Measurements from ENCODE around the gene MEF2D.

MEF2D gene

DNA sequence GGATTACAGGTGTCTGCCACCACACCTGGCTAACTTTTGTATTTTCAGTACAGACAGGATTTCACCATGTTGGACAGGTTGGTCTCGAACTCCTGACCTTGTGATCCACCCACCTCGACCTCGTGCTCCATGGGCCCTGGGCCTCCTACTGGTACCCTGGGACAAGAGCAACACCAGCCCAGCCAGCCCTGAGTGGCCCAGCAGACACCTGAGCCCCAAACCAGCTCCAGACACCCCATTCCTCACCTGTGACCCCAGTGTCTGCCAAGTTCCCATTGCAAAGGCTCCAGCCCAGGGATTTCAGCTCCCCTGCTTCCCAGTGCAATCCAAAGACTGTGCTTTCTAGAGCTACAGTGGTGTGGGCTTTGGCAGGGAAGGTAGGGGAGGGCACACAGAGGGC, 14.6 kb downstream of the MEF2D start:
- no peak for DNase-seq

DNA sequence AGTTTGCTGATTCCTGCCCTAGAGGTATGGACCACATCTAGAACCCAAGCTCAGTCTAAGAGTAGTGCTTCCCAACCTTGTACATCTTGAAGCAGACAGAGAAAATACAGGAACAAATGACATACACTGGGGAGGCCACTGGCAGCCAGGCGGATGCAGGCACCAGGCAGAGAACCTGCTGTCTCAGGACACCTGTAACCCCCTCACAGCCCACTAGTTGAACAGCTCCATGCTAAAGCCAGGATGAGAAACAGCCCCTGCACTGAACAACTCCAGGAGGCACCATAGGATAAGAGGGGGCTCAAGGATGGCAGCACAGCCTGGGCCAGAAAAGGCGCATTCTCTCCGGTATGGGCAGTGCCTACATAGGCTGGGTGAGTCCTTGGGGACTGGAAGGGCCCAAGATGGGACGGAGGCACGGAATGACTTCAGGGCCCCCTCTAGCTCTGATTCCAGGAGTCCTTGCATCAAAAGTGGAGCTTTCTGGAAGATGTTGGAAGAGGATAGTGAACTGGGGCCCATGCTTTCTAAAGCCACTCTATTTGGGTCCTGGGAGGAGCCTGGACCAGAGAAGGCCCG, 16.0 kb downstream of the MEF2D start:
- DNase-seq = no peak

DNA sequence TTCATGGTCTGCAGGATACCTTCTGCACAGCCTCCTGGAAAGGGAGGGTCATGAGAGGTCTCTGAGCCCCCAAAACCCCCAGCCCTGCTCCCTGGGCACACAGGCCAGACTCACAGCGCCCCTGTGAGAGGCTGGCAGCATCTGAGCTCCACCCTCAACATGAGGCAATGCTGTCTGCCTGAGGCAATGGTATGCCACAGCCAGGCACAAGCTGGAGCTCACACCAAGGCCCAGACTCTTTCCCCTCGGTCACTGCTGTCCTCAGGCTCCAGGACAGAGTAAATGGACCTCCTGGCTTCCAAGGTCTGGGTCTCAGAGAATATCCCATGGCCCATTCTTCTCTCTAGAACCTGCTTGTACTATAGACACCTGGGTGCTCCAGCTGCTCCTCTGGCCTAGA, 17.2 kb downstream of the MEF2D start:
- DNase-seq = no peak

DNA sequence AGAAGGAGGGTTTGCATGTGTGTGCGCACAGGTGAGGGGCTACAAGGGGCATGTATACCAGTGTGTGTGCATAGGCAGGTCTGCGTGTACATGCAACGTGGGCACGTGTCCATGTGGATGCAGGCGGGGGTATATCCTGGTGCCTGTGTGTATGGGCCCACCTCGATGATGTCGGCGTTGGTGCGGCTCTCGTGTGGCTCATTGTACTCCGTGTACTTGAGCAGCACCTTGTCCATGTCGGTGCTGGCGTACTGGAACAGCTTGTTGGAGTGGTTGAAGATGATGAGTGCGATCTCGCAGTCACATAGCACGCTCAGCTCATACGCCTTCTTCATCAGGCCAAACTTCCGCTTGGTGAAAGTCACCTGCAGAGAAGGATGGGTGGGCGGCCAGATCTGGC, 18.3 kb downstream of the MEF2D start:
- DNase-seq = no peak

DNA sequence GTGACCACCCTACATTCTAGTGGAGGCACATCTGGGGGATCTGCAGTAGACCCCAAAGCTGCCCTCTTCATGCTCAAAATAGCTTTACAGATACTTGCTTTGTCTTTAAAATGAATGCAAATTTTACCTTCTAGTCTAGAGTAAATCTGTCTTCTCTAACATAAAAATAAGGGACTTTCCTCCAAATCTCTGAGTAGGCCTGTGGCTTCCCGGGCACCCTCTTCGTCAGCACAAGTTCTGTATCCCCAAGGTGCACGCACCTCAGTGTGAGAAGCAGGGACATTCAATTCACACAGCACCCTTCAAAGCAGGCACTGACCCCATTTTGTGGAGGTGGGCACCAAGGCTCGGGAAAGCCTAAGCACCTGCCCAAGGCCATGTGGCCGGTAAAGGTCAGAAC, 19.0 kb downstream of the MEF2D start:
- no peak for DNase-seq

DNA sequence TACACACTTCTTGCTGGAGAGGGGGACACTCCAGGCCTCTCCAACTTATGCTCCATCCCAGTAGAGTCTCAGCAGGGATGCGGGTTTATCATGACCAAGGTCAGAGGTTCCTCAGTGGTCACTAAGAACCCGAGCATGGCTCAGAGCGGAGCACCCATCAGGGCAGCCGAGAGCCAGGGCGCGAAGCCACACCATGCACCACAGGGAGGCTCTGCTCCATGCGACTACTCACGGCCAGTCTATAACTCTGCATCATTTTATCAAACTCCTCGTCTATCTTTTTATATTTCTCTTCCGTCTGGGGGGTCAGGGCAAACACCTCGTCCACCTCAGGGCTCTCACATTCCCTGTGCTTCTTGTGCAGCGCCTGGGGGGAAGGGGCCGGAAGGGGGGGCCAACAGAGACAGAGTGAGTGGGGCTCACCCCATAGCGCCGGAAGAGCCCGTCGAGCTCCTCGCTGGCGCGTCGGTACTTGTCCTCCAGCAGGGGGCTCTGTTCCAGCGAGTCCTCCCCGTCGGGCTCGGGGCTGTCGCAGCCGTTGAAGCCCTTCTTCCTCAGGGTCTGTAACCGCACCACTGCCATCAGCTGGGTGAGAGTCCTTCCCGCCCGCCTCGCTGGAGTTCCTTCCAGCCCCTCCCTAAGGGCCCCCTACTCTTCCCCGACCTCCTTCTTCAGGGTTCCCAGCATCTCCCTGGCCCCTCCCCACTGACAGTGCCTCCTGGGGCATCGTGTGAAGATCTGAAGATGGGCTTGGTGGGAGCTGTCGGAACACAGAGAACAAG, 20.0 kb downstream of the MEF2D start:
- no peak for DNase-seq

DNA sequence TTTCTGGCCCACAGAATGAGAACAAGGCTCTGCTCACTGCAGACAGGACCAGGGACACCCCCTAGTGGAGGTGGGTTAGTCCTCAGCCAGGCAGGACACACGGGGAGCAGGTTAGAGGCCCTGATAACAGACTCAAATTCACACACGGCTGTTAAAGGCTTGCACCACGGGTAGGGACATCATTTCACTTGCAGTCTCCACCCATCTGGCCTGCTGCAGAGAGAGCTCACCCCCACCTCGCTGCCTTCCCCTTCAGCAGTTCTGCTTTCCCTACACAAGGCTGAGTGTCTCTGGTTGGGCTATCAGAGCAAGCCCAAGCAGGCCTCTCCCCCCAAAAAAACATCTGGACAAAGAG, 20.6 kb downstream of the MEF2D start:
- DNase-seq = no peak

DNA sequence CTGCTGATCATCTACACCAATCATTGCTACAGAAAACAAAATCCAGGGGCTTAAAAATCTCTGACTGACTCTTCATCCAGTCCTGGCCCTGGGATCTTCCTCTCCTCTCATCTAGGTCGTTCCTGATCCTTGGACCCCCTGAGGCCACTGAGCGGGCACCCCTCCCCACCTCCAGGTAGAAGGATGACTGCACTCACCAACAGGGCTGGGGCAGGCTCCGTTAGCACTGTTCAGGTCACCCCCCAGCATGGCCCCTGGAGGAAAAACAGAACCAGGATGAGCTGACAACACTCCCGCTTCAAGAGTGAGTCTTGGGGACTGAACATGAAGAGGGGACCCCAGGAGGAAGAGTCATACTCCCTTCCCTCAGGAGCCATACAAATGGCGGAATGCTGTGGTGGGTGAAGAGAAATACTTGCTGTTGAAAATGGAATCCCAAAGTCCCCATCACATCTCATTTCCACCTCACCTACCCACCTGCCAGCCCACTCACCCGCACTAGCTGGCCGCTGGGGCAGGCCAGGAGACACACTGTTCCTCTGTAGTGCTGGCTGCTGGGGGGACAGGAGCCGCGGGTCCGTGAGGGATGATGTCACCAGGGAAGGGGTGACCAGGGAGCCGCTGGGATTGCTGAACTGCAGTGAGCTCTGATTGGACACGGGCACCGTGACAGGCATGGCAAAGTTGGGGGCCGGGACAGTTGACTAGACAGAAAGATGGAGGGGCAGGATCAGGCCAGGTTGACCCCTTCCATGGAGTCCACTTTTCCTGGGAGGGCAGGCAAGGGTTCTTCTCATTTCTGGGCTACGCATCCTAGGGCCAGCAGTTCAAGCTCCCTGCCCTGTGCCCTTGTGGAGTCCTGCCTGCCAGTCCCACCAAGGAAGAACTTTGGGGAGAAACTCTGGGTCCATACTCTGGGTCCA, 21.2 kb downstream of the MEF2D start:
- no peak for DNase-seq

DNA sequence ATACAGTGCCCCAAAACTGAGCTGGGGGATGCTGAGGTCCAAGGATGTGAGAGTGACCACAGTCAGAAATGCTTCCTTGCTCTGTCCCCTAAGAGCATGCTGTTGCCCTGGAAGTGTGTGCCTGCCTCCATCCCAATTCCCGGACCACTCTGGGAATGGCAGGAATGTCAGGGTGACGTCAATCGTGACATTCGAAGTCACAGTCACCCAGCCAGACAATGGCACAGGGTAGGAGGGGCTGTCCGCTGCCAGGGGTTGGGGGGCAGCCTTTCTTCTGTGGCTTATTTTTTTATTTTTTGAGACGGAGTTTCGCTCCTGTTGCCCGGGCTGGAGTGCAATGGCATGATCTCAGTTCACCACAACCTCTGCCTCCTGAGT, 22.3 kb downstream of the MEF2D start:
- no peak for DNase-seq

DNA sequence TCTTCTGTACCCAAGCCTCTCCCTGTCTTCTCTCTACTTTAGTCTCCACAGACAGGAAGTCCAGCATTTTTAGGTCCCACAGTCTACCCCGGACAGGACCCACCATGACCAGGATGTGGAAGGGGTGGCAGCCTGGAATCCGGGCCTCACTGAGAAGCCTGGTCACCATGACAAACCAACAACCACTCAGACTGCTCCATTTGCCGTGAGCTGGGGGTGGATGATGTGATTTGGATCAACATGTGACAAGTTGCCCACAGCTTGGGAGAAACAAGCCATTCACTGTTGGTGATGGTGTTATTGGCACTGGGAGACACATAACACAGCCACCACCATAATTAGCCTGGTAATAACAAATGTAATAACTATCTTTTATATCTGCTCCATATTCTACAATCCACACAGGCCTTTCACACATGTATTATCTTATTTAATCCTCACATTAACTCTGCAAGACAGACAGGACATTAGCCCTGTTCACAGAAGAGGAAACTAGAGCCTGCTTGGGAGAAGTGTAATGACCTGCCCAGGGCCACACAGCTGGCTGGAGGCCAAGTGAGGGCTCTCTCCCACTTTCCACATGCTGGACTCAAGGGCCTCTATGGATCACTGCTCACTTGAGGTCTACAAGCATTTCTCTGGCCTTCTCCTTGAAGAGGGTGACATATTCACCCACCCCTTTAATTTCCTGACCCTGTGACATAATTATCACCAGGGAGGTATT, 22.9 kb downstream of the MEF2D start:
- no peak for DNase-seq

DNA sequence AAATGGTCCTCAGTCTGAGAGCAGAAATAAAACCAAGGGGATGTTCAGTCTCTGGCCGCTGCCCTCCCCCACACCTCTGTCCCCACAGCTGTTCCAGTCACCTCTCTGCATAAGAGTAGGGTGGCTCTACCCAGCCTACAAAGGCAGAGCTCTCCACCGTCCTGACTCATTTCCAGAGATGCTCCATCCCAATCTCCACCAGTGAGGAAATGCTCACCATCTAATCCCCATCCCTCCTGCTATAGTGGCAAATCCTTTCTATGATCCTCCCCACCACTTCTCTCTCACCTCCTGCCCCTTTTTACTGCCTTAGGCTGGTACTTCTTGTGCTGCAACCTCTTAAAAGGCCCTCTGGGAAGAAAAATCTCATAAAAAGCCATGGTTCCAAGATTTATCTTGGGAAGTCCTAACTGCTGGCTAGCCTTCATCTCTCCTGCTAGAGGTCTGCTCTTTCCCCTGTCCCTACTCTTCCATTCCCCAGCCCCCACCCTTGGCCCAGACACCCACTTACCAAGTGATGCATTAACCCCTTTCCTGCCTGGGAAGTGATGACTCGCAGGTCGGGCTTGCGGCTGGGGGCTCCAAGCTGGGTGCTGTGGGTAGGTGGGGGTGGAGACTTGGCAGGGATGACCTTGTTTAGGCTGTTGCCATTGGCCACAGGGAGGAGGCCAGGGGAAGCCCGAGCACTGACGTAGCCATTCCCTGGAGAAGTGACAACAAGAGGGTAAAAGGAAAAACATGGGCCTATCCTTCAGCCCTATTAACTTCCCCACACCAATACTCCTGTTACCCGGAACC, 23.9 kb downstream of the MEF2D start:
- DNase-seq = no peak

DNA sequence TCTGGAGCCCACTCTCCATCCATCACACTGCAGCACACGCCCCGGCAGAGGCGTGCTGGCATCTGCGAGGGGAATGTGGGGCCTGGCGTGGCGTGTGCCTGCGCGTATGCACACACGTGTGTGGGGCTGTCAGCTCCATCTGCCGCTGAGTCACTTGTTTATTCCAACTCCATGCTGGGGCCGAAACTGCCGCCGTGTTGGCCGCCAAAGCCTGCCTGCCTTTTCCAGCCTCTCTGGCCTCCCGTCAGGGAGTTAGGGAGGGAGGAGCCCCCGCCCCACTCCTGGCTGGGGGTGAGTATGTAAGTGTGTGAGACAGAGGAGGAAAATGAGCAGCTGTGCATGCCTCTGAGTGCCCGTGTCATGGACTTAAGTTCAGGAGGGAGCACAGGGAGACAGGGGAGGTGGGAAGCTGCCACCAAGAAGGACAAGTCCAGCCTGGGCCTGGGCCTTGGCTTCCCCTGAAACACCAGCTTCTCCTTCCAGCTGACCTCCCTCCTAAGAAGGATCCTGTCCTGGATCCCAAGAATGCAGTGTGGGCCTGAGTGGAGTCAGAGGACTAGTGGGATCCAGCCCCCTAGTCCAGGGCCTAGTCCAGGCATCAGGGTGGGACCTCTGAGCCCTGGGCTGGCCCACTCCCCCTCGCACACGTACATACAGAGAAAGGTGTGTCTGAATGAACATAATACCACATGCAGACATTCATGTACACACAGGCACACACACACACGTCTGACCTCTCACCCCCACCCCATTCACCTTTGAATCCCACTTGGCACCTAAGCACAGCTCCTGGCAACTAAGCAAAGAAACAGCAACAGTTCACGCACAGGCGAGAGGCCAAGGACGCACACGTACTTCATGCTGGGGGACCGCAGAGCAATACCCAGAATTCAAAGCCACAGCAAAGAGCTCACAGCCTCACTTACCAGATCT, 24.7 kb downstream of the MEF2D start:
- no peak for DNase-seq

DNA sequence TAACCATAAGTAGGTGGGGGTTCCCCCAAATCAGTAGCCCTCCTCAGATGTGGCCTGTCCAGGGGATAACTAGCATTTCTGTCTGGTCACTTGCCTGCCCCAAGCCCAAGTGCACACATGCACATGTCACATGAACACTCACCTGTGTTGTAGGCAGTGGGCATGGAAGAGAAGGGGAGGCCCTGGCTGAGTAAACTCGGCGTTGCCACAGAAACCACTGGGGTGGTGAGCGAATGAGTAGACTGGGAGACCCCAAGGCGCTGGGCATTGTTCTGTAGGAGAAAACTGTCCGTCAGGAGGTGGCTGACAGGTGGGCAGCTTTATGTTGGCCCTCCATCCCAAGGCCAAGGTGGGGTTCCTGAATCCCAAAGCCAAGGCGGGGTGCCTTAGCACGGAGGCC, 25.6 kb downstream of the MEF2D start:
- DNase-seq = no peak

DNA sequence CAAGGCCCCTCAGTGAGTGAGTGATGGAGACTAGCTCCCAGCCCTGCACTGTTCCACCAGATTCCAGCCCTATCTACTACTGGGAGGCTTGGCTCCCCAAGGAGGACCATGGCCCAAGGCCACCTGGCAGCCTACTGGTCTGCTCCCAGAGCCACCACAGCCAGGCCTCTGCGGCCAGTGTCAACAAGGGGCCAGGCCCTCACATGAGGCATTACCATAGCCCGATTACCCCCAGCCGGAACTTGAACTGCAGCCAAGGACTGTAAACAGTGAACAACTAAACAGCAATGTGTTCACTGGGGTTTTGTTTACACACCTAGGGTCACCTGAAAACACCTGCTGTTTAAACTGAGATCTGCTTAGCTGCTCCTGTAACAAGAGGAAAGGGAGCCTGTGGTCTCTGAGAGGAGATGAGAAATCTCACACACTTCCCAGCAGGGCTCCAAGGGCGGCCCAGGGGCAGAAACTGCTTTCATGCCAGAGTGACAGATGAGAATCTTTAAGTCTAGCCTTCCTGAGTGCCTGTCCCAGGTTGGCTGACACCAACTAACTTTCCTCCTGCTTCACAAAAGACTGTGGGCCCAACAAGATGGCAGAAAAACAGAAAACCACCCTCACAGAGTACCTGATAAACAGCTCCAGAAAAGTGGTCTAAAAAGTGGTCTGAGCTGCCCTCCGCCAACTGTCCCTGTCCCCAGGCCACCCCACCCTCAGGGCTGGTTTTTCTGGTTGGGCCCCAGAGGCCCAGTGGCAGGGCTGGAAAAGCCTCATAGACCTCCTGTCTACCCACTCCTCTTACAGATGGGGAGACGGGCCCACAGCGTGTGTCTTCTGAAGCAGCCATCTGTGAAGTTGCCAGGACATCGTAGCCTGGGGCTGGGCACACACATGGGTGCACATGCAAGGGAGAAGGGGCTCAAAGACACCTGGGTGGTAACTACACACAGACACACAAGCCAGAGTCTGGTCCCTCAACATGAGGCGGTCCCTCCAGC, 28.8 kb downstream of the MEF2D start:
- peak; percentile 94 for DNase-seq

DNA sequence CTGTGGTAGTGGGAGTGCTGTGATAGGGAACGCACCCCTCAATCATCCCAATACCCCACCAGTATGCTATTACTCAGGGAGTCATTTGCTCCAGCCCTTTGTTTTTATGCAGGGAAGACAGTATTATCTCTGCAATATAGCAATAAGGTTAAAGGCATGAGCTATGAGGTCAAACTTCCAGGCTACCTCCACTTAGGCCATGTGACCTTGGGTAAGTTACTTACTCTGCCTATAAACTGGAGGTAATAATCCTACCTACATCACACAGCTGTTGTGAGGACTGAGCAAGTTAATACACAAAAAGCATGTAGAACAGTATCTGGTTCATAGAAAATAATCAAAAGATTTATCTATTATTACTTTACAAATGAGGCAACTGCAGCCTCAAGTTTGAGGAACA, 30.1 kb downstream of the MEF2D start:
- no peak for DNase-seq

DNA sequence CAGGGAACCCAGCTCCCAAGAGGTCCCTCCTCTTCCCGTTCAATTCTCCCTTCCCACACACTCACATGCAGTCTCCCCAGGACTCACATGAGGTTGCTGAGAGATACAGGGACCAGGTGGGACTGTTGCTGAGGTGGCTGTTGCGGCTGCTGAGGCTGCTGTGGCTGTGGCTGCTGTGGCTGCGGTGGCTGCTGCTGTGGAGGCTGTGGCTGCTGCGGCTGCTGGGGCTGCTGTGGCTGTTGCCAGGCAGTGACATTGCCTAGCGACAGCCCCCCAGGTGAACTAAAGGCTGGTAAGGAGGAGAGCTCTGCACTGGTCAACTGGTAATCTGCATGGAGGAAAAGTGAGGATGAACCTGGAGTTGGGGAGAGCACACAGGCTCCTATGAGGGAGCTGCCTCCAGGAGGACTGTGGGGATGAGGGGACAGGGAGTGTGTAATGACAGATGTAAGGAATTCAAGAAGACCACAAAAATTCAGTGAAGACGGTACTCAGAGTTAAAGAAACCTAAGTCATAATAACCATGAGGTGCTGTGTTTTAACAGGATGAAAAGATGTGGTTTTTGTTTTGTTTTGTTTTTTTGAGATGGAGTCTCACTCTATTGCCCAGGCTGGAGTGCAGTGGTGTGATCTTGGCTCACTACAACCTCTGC, 31.8 kb downstream of the MEF2D start:
- no peak for DNase-seq

DNA sequence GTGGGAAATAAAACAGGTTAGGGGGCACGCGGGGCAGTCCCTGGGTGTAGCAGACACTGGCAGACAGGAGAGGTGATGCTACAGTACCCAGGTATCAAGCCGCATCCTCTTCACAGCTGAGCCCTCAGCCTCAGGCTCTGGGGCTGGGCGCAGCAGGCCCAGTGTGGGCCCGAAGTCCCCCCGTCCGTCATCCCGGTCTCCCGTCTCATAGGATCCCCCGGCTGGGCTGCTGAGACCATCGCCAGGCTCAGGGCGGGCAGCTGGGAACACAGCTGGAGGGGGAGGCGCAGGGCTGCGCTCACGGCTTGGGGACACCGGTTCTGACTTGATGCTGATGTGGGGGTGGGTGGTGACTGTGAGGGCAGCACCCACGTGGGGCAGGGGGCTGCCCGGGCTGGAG, 32.7 kb downstream of the MEF2D start:
- no peak for DNase-seq

DNA sequence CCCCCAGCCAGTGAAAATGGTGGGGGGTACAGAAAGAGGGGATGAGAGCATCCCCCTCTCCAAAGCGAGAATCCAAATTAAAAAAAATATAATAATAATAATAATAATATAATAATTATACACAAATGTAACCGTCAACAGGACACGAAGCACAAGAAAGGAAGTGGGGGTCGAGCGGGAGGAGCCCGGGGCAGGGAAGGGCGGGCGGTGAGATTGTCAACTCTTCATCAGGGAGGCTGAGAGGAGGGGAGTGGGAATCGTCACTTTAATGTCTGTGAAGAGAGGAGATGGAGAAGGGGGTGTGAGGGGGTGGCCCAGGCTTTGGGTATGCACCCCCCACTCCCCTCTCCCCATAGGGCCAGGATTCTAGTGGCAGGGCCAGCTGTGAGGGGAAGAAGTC, 33.2 kb downstream of the MEF2D start:
- DNase-seq = no peak

DNA sequence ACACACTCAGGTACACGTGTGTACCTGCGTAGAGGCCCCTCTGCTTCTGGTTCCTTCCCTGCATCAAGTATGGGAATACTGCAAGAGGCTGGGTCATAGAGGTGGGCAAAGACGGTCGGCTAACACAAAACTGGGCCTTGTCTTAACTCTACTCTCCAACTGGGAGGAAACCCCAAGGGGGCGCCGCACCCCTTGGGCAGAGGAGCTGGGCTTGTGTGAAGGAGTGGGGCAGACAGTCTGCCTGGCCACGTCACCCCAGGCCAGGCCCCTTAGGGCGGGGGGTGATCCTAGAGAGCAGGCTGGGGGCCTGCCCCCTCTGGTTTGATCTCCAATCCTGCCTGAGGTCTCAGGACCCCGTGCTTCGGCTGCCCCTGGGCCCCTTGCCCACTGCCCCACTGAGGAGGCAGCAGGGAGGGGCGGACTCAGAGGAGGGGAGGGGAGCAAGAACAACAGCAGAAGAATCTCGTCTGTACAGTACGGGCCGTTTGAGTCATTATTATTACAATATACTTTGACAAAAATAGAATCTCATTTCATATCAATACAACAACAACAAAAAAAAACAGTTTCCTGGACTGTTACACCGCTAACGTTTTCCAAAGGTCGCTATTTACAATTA, 34.7 kb downstream of the MEF2D start:
- DNase-seq = no peak

Data from NCI-H2029 treated with DMSO at 0.1 percent for 48 hours (cell line).